ENCODE data around the gene CORO2B. TPM values are rescaled to one million over a fixed set of nuclear protein-coding genes. Genes with fewer than 3 reads are reported as not detected.
A peak's percentile ranks its signal among the peaks of the same experiment; 100 is the strongest.

Gene CORO2B, protein sequence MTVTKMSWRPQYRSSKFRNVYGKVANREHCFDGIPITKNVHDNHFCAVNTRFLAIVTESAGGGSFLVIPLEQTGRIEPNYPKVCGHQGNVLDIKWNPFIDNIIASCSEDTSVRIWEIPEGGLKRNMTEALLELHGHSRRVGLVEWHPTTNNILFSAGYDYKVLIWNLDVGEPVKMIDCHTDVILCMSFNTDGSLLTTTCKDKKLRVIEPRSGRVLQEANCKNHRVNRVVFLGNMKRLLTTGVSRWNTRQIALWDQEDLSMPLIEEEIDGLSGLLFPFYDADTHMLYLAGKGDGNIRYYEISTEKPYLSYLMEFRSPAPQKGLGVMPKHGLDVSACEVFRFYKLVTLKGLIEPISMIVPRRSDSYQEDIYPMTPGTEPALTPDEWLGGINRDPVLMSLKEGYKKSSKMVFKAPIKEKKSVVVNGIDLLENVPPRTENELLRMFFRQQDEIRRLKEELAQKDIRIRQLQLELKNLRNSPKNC
- total RNA-seq = 19.2 TPM

DNA sequence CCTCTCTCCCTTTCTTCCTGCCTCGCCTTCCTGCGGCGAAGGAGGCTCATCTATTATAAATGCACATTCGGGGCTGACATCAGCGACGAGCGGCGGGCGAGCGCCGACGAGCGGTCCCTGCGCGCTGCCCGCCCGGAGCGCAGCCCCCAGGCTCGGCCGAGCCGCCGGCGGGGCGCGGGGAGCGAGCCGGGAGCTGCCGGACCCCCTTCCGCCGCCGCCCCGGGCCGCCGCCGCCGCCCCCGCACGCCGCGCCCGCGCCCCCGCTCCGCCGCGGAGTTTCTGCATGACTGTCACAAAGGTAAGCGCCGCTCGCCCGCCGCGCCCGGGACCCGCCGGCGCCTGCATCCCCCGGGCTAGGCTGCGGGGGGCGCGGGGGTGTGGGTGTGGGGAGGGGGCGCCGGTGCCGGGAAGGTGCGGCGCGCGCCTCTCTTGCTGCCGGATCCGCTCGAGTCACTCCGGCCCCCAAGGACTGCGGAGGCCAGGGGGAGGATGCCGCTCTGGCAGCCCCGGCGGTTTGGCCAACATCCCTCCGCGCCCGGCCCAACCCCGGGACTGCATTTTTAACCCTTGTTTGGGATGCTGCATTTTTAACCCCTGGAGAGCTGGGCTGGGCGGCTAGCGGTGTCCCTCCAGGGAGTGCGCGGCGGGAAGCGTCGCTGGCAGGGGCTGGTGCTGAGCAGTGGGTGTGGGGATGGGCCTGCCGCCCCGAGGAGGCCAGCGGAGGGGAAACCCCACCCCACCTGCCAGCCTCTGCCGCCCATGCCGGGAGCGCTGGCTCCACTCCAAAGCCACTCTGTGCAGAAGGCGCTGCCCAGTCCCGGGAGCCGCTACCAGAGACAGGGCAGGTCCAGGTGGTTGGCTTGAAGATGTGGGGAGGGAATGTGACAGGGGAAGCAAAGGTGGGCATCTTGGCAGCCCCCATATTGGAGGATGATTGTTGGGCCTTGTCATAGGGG is at the start of gene CORO2B:
CORO2B (plus strand) TSS at position 14 of the 956 bp plus-strand sequence; CDS start at position 284, 270 bp downstream.
- FAIRE-seq (no peak), DNase-seq (ENCODE audit: low spot score in 2 of 2) (peak in 1 of 2 donors; percentile 68)

DNA sequence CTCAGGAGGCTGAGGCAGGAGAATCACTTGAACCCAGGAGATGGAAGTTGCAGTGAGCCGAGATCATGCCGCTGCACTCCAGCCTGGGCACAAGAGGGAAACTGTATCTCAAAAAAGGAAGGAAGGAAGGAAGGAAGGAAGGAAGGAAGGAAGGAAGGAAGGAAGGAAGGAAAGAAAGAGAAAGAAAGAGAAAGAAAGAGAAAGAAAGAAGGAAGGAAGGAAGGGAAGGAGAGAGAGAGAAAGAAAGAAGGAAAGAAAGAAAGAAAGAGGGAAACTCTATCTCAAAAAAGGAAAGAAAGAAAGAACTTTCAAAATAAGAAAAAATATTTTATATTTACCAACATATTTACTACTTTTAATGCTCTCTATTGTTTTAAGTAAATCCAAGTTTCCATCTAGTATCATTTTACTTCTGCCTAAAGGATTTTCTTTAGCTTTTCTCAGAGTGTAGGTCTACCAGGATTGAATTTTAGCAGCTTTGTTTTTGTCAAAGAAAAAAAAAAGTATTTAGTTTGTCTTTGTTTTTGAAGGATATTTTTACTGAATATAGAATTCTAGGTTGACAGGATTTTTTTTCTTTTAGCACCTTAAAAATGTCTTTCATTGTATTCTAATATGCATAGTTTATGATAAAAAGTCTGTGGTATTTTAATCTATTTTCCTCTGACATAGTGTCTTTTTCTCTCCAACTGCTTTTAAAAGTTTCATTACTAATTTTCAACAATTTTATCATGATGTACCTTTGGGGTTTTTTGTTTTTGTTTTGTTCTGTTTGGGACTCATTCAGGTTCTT is 47.2 kb upstream of the CORO2B start:
- FAIRE-seq (no peak), DNase-seq (ENCODE audit: low spot score in 2 of 2) (no peak)

DNA sequence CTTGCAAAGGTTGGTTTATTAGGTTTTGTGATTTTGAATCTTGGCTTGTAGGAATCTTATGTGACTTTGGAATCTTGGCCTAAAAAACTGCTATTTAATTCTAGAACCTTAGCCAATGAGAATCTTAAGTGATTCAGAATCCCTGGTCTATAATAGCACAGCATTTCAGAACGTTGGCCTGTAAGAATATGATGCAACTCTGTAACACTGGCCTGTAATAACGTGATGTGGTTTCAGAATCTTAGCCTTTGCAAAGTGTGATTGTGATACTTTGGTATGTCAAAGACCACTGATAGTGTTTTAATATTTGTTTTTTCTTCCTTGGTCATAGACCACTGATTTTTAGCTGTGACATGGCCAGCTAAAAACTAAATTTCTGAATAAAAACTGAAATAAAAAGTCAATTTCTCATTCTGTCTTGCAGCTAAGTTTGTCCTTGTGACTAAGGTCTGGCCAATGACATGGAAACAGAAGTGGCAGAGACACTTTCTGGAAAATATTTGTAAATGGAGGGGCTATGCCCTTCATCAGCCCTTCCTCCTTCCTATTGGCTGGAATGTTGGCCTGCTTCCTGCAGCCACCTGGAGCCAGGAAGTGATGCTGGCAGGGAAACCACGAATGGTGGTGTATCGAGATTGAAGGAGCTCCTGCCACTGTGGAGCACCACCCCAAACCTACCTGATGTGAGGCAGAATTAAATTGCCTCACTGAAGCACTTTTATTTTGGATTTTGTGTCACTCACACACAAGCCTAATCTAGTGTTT is 42.3 kb upstream of the CORO2B start:
- FAIRE-seq (no peak), DNase-seq (ENCODE audit: low spot score in 2 of 2) (no peak)

DNA sequence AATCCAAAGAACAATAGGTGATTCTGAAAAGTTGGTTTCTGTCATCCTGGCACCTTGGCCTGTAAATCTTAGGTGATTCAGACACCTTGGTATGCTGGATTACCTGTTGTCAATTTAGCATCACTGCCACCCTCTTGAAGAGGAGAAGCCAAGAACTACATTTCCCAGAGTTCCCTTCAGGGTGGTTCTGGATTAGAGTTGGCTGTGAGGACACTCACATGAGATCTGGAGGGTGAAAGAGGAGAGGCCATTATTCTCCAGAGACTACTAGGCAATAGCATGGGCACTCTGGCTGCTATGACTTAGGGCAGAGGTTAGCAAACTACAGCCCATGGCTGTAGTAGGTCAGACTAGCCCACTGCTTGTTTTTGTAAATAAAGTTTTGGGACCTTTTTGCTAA is 41.7 kb upstream of the CORO2B start:
- FAIRE-seq (no peak), DNase-seq (ENCODE audit: low spot score in 2 of 2) (no peak)

DNA sequence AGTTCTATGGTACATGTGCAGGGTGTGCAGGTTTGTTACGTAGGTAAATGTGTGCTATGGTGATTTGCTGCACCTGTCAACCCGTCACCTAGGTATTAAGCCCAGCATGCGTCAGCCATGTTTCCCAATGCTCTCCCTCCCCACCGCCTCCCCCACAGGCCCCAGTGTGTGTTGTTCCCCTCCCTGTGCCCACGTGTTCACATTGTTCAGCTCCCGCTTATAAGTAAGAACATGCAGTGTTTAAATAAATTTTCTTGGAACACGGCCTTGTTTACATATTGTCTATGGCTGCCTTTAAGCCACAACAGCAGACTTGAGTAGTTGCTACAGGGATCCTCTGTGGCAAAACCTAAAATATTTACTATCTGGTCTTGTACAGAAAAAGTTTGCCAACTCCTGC is 41.3 kb upstream of the CORO2B start:
- no peak for DNase-seq (ENCODE audit: low spot score in 2 of 2)
- FAIRE-seq = no peak

DNA sequence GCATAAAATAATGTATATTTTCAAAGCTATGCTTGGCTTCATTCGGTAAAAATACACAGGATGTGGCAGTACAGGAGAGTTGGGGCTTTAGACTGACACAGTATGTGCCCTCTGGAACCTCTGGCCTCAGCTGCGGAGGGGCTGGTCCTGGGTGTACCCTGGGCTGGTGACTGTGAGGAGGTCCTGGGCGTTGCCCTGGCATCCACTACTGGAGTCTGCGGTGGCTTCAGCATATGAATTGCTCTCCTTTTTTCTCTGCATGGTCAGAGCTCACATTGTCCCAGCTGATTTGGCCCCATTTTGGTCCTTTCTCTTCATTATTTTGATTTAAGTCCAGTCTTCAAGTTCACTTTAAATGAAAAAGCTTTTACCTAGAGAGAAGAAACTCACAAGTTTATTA is 40.5 kb upstream of the CORO2B start:
- FAIRE-seq = no peak
- no peak for DNase-seq (ENCODE audit: low spot score in 2 of 2)

DNA sequence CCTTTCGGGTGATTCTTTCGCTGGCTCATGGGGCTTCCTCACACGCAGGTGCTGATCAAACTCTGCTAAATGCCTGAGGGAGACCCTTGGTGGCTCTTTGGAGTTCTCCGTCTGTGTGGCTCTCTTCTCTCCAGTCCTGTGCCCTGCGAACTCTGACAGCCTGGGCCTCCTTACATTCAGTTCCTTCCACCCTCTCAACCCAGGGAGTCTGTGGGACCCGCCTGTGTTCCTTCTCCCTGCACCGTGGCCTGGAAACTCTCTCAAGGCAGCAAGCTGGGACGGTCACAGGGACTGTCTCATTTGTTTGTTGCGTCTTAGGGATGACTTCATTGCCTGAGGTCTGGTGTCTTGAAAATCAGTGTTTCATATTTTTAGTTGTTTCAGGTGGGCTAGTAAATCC is 37.0 kb upstream of the CORO2B start:
- no peak for FAIRE-seq

DNA sequence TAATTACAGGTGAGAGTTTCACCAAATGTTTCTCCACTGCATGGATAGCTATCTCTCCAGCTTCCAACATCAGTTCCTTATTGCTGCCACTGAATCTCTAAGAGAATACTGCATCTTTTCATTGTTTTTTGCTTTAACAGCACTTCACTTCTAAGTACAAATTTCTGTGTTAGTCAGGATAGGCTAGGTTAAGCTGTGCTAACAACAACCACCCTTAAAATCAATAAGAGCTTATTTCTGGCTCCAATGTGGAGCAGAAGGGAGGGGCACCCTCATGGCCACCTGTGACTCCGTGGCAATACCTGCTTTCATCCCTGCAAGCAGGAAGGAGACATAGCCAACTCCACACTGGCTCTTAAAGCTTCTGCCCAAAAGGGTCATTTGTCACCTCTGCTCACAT is 36.4 kb upstream of the CORO2B start:
- FAIRE-seq (no peak), DNase-seq (ENCODE audit: low spot score in 2 of 2) (no peak)

More for the DNA sequence above, 37.0 kb upstream of the CORO2B start:
- DNase-seq (ENCODE audit: low spot score in 2 of 2) = no peak

DNA sequence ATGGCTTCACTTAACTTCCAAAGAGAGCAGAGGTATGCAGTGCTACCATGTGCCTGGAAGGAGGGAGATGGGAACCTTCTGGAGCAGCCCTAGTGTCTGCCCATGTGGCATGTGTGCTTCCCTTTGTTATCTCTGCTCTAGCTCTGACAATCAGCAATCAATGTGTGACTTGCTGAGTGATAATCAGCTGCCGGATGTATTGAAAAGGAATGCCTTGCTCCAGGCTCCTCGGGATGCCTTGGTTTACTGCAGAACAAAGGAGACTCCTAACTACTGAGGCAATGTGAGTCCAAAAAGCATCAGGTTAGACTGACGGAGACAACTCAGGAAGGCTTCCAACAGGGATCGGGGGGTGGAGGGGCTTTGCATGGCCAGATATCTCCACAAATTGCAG is 36.0 kb upstream of the CORO2B start:
- FAIRE-seq = no peak

DNA sequence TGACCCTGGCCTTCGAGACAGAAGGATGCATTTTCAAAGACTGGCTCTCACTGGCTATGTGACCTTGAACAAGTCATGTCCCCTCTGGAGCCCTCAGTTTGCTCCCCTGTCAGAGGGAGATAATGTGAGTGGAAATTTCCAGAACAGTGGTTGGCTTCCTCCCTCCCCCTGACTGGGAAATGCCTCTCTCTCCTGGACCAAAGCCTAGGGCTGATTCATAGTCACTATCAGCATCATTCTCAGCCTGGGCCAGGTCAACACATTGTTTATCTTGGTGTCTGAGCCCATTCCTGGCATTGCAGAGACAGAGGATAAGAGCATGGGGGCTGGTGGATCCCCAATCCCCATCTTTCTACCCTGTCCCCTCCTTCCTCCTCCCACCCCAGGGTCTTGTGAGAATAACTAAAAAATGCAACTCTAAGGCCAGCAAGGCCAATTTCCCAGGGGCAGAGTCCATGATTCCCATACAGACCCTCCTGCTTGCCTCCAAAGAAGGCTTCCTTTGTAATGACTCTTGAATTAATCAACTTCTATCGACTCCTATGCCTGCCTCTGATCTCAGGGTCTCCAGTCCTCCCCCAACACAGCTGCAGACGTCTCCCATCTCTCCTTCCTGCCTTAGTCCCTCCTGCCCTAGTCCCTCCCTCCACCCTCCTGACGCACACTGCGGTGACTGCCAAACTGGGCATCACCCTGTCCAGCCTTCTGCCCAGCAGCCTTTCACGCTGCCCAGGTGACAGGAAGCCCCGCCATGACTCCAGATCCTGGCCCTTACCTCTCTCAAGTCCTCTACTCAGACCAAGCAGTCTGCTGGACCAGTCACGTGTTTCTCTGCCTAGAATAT is 35.4 kb upstream of the CORO2B start:
- DNase-seq (ENCODE audit: low spot score in 2 of 2) (peak in 1 of 2 donors; percentile 33), FAIRE-seq (no peak)

More for the DNA sequence above, 36.0 kb upstream of the CORO2B start:
- DNase-seq (ENCODE audit: low spot score in 2 of 2) = no peak

DNA sequence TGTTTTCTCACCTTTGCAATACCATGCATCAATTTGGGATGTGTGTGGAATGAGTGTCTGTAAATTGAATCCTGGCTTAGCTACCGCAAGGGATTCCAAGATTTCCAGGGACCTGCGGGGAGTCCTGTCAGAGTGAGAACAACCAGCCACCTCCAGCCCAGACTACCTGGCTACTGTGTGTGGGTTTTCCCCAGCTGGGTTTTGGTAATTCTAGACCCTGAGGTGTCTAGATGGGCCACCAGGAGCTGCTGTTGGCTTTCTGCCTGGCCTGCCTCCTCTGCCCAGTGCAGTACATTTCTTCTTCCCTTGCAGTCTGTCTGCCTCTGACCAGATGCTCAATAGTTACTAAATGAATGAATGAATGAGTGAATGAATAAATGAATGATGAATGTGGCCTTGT is 32.5 kb upstream of the CORO2B start:
- no peak for FAIRE-seq
- no peak for DNase-seq (ENCODE audit: low spot score in 2 of 2)

DNA sequence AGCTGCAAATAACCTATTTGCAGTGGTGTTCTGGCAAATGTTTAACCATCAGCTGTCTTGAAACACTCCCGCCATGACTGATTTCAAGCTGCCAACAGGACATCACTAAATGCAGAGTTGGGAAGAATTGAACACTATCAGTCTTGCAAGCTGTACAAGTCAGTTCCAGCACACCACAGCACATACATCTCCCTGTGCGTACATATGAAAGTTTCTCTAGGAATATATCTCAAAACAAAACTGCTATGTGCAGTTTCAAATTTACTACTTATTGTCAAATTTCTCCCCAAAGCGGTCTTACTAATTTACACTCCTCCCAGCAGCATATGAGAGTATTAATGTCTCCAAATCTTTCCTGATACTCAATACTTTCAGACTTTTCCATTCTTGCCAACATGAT is 30.4 kb upstream of the CORO2B start:
- DNase-seq (ENCODE audit: low spot score in 2 of 2) (no peak), FAIRE-seq (no peak)

DNA sequence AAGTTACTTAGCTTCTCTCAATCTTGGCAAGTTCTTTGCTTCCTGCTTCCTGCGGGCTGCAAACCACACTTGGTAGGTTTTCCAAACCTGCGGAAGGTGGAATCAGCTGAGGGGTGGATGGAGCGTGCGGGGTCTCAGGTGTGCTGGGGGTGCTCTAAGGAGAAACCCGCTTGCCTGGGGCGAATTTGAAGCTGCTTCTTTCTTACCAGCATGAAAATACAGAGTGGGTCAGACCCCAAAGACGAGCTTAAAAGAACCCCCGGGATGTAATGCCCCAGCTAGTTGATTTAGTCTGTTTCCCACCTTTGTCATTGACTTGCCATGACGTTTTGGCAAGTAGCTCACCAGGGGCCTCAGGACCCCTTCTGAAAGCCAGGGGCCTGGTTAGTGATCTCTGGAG is 28.8 kb upstream of the CORO2B start:
- FAIRE-seq = no peak
- no peak for DNase-seq (ENCODE audit: low spot score in 2 of 2)

DNA sequence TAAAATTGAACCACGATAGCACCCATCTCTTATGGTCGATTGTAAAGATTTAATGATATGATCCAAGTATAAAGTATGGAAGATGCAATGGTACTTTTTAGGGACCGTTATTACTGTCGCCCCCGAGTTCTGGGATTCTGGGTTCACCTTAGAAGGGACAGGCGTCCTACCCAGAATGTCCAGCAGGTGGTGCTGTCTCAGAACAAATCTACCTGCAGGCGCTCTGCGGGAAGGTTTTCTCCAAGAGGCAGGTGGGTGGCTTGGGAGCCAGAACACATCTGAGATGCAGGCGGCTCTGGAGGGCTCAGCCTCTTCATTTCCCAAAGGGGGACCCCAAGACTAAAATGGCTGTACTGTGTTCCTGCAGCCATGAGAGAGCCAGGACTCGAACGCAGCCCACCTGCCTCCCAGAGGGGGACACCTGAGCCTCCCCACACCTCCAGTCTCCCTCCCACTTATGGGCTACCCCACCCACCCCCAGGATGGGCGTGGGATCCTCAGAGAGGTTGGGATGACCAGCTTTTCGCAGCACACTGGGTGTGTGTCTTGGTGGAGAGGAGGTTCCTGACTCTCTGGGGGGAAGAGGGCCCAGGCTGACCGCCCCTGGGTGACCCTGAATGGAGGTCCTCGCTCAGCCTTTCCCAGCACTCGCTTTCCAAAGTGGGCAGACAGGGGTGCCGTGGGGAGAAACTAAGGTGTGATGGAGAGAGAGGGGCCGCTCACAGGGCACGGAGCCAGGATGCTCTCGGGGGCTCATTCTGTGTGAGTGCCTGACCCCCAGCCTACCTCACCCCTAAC is 28.1 kb upstream of the CORO2B start:
- DNase-seq (ENCODE audit: low spot score in 2 of 2) (peak; percentile 49 to 65), FAIRE-seq (no peak)

DNA sequence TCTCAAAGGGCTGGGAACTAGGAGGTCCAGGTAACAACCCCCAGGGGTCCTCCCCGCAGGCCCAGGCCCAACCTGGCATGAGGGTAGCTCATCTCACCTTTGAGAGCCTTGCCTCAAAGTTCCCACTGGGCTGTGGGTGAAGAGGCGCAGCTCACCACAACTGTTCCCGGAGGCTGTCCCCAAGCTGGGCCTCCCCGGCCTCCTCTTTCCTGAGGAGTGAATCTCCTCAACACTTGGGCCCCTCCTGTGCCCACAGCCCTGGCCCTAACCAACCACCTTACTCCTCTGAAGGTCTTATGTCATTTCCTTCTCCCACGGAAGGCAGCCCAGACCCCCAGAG is 27.5 kb upstream of the CORO2B start:
- no peak for FAIRE-seq

DNA sequence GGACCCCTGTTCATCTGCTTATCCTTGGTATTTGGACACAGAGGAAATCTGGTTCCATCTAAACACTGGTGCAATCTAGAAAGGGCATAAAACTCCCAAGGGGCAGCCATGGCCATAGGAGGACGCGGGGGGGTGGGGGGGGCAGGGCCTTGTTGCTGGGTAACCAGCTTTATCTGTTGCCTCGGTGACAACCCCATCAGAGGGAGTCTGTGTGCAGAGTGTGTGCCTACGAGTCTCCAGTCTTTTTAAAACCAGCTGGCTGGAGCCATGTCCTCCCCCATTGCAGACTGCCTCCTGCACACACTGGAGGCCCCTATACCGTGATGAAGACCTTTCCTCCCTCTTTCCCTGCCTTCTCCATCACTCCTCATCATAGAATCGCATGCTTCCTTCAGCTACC is 26.4 kb upstream of the CORO2B start:
- DNase-seq (ENCODE audit: low spot score in 2 of 2) = no peak
- FAIRE-seq = no peak

More for the DNA sequence above, 27.5 kb upstream of the CORO2B start:
- no peak for DNase-seq (ENCODE audit: low spot score in 2 of 2)

DNA sequence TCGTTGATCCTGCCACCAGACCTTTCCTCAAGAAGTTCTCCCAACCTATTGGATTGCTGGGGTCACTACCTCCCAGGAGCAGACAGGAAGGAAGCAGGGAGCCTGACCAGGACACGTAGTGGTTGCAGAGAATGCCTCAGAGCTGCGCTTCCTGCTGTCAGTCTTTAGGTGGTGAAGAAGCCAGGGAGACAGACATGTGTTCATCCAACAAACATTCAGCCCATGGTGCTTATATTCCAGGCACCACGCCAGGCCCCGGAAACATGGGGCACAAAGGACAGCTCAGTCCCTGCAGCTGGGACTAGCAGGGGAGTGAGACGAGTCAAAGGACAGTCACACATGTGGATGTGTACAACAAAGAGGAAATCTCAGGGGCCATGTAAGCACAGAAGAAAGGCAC is 26.0 kb upstream of the CORO2B start:
- FAIRE-seq (no peak), DNase-seq (ENCODE audit: low spot score in 2 of 2) (peak; percentile 49 to 63)

Measured in frontal cortex (tissue), 4 donors.